HEK293T (cell line): ENCODE results near the gene ATOH8.

Experiments used
- ARNT ChIP-seq: fragments of 450-650 bp; IDR thresholded peaks from 2 replicates; pipeline ENCODE4 v1.6.1; 2017; ENCODE audit warnings: mild to moderate bottlenecking
- BHLHE40 ChIP-seq: fragments of 450-650 bp; IDR thresholded peaks from 2 replicates; pipeline ENCODE4 v1.6.1; 2016; ENCODE audit warnings: mild to moderate bottlenecking, moderate library complexity, borderline replicate concordance
- ELF4 ChIP-seq: fragments of 450-650 bp; IDR thresholded peaks from 2 replicates; pipeline ENCODE4 v1.6.1; 2017; ENCODE audit warnings: antibody characterized with exemption
- FOXA1 ChIP-seq: fragments of 450-650 bp; IDR thresholded peaks from 2 replicates; pipeline ENCODE4 v1.6.1; 2016; ENCODE audit warnings: mild to moderate bottlenecking
- FOXK2 ChIP-seq: fragments of 450-650 bp; IDR thresholded peaks from 2 replicates; pipeline ENCODE4 v1.6.1; 2016; ENCODE audit warnings: mild to moderate bottlenecking
- FOXM1 ChIP-seq: fragments of 450-650 bp; IDR thresholded peaks from 2 replicates; pipeline ENCODE4 v1.6.1; 2017; ENCODE audit warnings: mild to moderate bottlenecking, borderline replicate concordance
- HDGF ChIP-seq: fragments of 450-650 bp; IDR thresholded peaks from 2 replicates; pipeline ENCODE4 v1.6.1; 2017; ENCODE audit warnings: antibody characterized with exemption, borderline replicate concordance
- L3MBTL2 ChIP-seq: fragments of 450-650 bp; conservative IDR thresholded peaks from 2 replicates; pipeline ENCODE4 v1.6.1; 2016; ENCODE audit warnings: mild to moderate bottlenecking
- NFRKB ChIP-seq: fragments of 450-650 bp; IDR thresholded peaks from 2 replicates; pipeline ENCODE4 v1.6.1; 2016; ENCODE audit warnings: mild to moderate bottlenecking, moderate library complexity
- SP1 ChIP-seq: fragments of 450-650 bp; IDR thresholded peaks from 2 replicates; pipeline ENCODE4 v1.6.1; 2017
- SUZ12 ChIP-seq: fragments of 450-650 bp; IDR thresholded peaks from 2 replicates; pipeline ENCODE4 v1.6.1; 2016; ENCODE audit warnings: mild to moderate bottlenecking
- TARDBP ChIP-seq: fragments of 450-650 bp; IDR thresholded peaks from 2 replicates; pipeline ENCODE4 v1.6.1; 2016
- ZNF384 ChIP-seq: fragments of 450-650 bp; IDR thresholded peaks from 2 replicates; pipeline ENCODE4 v1.6.1; 2016
- TF ChIP-seq, protein P1 (sequence below): fragments of 450-650 bp; IDR thresholded peaks from 2 replicates; pipeline ENCODE4 v1.6.1; 2016

DNA sequence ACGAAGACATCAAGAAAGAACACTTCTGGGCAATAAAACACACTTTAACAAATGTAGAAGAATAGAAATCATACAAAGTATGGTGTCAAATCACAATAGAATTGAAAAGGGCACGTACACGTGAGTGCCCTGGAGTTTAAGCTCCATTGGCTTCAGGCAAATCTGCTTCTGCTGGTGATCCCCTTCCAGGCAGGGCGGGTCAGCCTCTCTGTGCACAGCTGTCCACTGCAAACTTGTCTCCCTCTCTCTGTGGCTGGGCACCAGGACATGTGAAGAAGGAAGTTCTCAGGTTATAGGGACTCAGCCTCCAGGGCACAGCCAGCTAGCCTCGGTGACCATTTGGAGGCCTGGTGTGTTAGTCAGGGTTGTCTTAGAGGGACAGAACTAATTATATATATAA is 69.0 kb downstream of the ATOH8 start:
- TF ChIP-seq ZNF384: no peak
- TF ChIP-seq BHLHE40: no peak
- TF ChIP-seq SP1: no peak
- no peak for TF ChIP-seq FOXK2
- TF ChIP-seq ARNT: no peak
- TF ChIP-seq SUZ12: no peak
- TF ChIP-seq FOXA1: no peak
- no peak for TF ChIP-seq ELF4
- TF ChIP-seq HDGF: no peak
- TF ChIP-seq, protein P1, sequence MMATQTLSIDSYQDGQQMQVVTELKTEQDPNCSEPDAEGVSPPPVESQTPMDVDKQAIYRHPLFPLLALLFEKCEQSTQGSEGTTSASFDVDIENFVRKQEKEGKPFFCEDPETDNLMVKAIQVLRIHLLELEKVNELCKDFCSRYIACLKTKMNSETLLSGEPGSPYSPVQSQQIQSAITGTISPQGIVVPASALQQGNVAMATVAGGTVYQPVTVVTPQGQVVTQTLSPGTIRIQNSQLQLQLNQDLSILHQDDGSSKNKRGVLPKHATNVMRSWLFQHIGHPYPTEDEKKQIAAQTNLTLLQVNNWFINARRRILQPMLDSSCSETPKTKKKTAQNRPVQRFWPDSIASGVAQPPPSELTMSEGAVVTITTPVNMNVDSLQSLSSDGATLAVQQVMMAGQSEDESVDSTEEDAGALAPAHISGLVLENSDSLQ: no peak
- TF ChIP-seq TARDBP: no peak
- no peak for TF ChIP-seq NFRKB
- TF ChIP-seq L3MBTL2: no peak
- TF ChIP-seq FOXM1: no peak
